Osteoblast (primary cell): ENCODE results near the gene FBXO47. TPM values are rescaled to one million over a fixed set of nuclear protein-coding genes. Genes with fewer than 3 reads are reported as not detected.

ENCODE experiments used
- DNase-seq: peaks from one replicate; pipeline ENCODE4 v3.0.0; 2011; ENCODE audit warnings: low spot score, mixed read lengths; ENCODE audit not compliant: insufficient read length; ENCODE audit errors: missing footprints
- H2AFZ ChIP-seq: 2 replicates; pipeline ENCODE4 v1.6.0; 2011; ENCODE audit warnings: mild to moderate bottlenecking, low read length
- H3K27ac ChIP-seq: 2 replicates; pipeline ENCODE4 v1.5.1; 2011; ENCODE audit warnings: mild to moderate bottlenecking, low read depth, low read length, moderate library complexity
- H3K27me3 ChIP-seq: 2 replicates; pipeline ENCODE4 v1.6.0; 2012; ENCODE audit warnings: mild to moderate bottlenecking, control low read depth, inconsistent platforms, low read length, moderate library complexity; ENCODE audit not compliant: insufficient read depth
- H3K36me3 ChIP-seq: 2 replicates; pipeline ENCODE4 v1.5.1; 2011; ENCODE audit warnings: mild to moderate bottlenecking, low read length, control low read depth, moderate library complexity; ENCODE audit not compliant: insufficient read depth
- H3K4me1 ChIP-seq: 2 replicates; pipeline ENCODE4 v1.5.1; 2011; ENCODE audit warnings: mild to moderate bottlenecking, low read length, control low read depth, moderate library complexity; ENCODE audit not compliant: insufficient read depth
- H3K4me2 ChIP-seq: 2 replicates; pipeline ENCODE4 v1.6.0; 2011; ENCODE audit warnings: mild to moderate bottlenecking, low read length; ENCODE audit not compliant: insufficient read depth
- H3K4me3 ChIP-seq: fragments of 200-600 bp; sonication (generic); 3 replicates; pipeline ENCODE4 v1.5.1; 2012; ENCODE audit warnings: mild to moderate bottlenecking, low read length, inconsistent platforms; ENCODE audit not compliant: insufficient read depth
- H3K79me2 ChIP-seq: 2 replicates; pipeline ENCODE4 v1.6.0; 2012; ENCODE audit warnings: mild to moderate bottlenecking, low read length, control low read depth, inconsistent platforms; ENCODE audit not compliant: insufficient read depth
- H3K9me3 ChIP-seq: 2 replicates; pipeline ENCODE4 v1.5.1; 2011; ENCODE audit warnings: low read depth, low read length, control low read depth
- H4K20me1 ChIP-seq: 2 replicates; pipeline ENCODE4 v1.6.0; 2012; ENCODE audit warnings: mild to moderate bottlenecking, low read length, control low read depth; ENCODE audit not compliant: insufficient read depth
- total RNA-seq: library from RNA; depleted of rRNA; stranded (reverse); fragments of >200 nt; gene quantifications from 2 replicates; pipeline ENCODE4 v1.2.3, GENCODE V29; 2012
- TF ChIP-seq, protein P1 (sequence below): IDR thresholded peaks from 2 replicates; pipeline ENCODE4 v1.5.1; 2011; ENCODE audit warnings: mild to moderate bottlenecking, low read depth, low read length, moderate library complexity; ENCODE audit errors: extremely low read depth

Gene FBXO47, protein sequence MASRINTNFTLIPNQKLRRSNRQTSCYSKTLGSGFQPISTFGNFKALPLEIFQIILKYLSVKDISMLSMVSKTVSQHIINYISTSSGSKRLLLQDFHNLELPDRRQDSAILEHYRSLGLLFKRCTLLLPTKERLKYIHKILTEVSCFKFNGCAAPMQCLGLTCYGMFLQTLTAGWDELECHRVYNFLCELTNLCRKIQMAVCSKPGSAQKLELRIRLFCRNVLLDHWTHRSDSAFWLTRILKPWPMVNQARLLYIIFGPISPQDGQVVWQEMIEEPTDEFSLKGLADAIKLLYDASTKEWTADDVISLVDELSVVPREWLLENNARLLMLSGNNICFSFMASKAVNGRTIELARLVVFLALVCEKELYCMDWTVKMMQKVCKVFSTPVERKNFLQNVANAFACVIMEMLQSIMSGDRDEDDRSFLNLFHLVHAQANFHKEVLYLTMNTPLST
- not detected in 2 replicates for total RNA-seq

GRCh38 chr17:38967290-38967738, at the start of gene FBXO47:
Gene FBXO47, minus strand, starts transcription at chr17:38967403. Its CDS starts 4,378 bp downstream, at chr17:38963025.
- Histone ChIP-seq H3K4me2 (peak within 1 kb of the TSS; percentile 91), H3K27ac (peak within 1 kb of the TSS; percentile 45), H3K4me1 (peaks cover 6% of the 10 kb centered on the region), H3K36me3 (no peaks in the 10 kb centered on the region), H3K9me3 (no peaks in the 10 kb centered on the region), H3K4me3 (peak within 1 kb of the TSS; percentile 70), H3K27me3 (no peaks in the 10 kb centered on the region), H2AFZ (peak within 1 kb of the TSS; percentile 95), H4K20me1 (no peaks in the 10 kb centered on the region), H3K79me2 (no peaks in the 10 kb centered on the region)
- TF ChIP-seq, protein P1, sequence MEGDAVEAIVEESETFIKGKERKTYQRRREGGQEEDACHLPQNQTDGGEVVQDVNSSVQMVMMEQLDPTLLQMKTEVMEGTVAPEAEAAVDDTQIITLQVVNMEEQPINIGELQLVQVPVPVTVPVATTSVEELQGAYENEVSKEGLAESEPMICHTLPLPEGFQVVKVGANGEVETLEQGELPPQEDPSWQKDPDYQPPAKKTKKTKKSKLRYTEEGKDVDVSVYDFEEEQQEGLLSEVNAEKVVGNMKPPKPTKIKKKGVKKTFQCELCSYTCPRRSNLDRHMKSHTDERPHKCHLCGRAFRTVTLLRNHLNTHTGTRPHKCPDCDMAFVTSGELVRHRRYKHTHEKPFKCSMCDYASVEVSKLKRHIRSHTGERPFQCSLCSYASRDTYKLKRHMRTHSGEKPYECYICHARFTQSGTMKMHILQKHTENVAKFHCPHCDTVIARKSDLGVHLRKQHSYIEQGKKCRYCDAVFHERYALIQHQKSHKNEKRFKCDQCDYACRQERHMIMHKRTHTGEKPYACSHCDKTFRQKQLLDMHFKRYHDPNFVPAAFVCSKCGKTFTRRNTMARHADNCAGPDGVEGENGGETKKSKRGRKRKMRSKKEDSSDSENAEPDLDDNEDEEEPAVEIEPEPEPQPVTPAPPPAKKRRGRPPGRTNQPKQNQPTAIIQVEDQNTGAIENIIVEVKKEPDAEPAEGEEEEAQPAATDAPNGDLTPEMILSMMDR = peak; percentile 17
- peak; percentile 91 for DNase-seq

- Histone ChIP-seq H3K4me3 (no peak overlapping the region), H3K27me3 (no peaks in the 10 kb centered on the region), H3K79me2 (no peaks in the 10 kb centered on the region), H3K4me1 (peaks cover 8% of the 10 kb centered on the region), H3K36me3 (no peaks in the 10 kb centered on the region), H3K27ac (no peak overlapping the region), H4K20me1 (no peaks in the 10 kb centered on the region), H3K4me2 (no peak overlapping the region), H3K9me3 (no peaks in the 10 kb centered on the region), H2AFZ (peak overlapping the region; percentile 22)
- no peak for DNase-seq
- TF ChIP-seq, protein P1 = no peak
Observed at GRCh38 chr17:39016193-39017153, 49.3 kb upstream of the FBXO47 start.

DNA sequence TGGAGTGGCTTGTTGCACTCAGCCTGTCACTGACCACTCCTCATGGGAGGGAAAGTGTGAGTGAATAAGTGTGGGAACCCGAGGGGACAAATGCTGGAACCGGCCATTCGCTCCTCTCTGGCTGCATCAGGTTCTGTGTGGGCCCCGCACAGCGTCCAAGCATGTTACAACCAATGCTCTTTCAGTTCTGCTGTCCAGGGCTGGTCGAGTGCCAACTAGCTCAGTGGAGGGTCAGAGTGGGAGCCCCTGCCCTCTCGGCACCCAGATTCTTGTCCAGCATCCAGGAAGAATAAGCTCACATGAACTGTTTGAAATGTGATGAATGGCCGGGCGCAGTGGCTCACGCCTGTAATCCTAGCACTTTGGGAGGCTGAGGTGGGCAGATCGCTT, 48.3 kb upstream of the FBXO47 start:
- no peak overlapping the region for H3K27ac ChIP-seq
- no peaks in the 10 kb centered on the region for H3K9me3 ChIP-seq
- H2AFZ ChIP-seq = no peak overlapping the region
- H3K27me3 ChIP-seq = no peaks in the 10 kb centered on the region
- no peaks in the 10 kb centered on the region for H3K79me2 ChIP-seq
- H3K4me3 ChIP-seq = no peak overlapping the region
- H4K20me1 ChIP-seq = no peaks in the 10 kb centered on the region
- no peaks in the 10 kb centered on the region for H3K36me3 ChIP-seq
- H3K4me1 ChIP-seq = peaks cover 8% of the 10 kb centered on the region
- H3K4me2 ChIP-seq = no peak overlapping the region
- no peak for DNase-seq
- TF ChIP-seq, protein P1 = no peak
